ENCODE results near the gene OTX1.

DNA sequence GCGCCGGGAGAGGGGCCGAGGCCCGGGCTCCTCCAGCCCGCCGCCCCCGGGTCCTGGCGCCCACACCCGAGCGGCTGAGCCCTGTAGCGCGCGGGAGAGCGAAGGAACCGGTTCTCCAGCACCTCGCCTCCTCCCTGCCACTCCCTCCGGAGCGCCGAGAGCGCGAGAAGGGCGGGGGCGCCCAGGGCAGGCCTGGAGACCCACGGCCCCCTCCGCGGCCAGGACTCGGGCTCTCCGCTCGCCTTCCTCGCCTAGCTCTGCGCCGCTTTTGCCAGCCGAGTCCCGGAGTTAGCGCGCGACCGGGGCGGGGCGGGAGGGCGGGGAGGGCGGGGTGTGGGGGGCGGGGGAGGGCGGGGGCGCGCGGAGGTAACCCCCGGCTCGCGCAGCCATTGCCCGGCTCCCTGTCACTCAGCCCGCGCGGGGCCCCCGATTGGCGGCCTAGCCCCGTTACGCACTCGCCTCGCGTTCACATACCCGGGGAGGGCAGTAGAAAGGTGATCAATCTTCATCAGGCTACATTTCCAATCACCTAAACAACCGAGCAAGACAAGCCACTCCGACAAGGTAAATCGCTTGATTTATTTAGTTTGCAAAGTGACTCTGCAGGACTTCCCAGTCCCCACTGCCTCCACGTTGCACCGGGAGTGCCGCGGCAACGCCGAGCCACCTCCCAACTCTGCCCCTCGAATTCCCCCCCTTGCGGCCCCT lies at the start of gene OTX1:
- no peak for TF ChIP-seq FOXK1 (CRISPR knock-in tag; IDR thresholded peaks at IDR 0.05)
- TF ChIP-seq ETV6 (CRISPR knock-in tag; IDR thresholded peaks at IDR 0.05) = no peak
- TF ChIP-seq, protein P1, sequence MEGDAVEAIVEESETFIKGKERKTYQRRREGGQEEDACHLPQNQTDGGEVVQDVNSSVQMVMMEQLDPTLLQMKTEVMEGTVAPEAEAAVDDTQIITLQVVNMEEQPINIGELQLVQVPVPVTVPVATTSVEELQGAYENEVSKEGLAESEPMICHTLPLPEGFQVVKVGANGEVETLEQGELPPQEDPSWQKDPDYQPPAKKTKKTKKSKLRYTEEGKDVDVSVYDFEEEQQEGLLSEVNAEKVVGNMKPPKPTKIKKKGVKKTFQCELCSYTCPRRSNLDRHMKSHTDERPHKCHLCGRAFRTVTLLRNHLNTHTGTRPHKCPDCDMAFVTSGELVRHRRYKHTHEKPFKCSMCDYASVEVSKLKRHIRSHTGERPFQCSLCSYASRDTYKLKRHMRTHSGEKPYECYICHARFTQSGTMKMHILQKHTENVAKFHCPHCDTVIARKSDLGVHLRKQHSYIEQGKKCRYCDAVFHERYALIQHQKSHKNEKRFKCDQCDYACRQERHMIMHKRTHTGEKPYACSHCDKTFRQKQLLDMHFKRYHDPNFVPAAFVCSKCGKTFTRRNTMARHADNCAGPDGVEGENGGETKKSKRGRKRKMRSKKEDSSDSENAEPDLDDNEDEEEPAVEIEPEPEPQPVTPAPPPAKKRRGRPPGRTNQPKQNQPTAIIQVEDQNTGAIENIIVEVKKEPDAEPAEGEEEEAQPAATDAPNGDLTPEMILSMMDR (IDR thresholded peaks at IDR 0.05) = no peak
- TF ChIP-seq GTF2I (CRISPR knock-in tag; conservative IDR thresholded peaks at IDR 0.05) = no peak
- no peak for TF ChIP-seq TP53 (CRISPR knock-in tag; IDR thresholded peaks at IDR 0.05)
- no peak for TF ChIP-seq ZNF121 (CRISPR knock-in tag; IDR thresholded peaks at IDR 0.05)
- no peak for TF ChIP-seq CREM (CRISPR knock-in tag; IDR thresholded peaks at IDR 0.05)
- TF ChIP-seq, protein P2, sequence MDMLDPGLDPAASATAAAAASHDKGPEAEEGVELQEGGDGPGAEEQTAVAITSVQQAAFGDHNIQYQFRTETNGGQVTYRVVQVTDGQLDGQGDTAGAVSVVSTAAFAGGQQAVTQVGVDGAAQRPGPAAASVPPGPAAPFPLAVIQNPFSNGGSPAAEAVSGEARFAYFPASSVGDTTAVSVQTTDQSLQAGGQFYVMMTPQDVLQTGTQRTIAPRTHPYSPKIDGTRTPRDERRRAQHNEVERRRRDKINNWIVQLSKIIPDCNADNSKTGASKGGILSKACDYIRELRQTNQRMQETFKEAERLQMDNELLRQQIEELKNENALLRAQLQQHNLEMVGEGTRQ (CRISPR knock-in tag; IDR thresholded peaks at IDR 0.05) = no peak
- TF ChIP-seq, protein P3, sequence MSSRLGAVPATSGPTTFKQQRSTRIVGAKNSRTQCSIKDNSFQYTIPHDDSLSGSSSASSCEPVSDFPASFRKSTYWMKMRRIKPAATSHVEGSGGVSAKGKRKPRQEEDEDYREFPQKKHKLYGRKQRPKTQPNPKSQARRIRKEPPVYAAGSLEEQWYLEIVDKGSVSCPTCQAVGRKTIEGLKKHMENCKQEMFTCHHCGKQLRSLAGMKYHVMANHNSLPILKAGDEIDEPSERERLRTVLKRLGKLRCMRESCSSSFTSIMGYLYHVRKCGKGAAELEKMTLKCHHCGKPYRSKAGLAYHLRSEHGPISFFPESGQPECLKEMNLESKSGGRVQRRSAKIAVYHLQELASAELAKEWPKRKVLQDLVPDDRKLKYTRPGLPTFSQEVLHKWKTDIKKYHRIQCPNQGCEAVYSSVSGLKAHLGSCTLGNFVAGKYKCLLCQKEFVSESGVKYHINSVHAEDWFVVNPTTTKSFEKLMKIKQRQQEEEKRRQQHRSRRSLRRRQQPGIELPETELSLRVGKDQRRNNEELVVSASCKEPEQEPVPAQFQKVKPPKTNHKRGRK (CRISPR knock-in tag; IDR thresholded peaks at IDR 0.05; ENCODE audit: borderline replicate concordance) = no peak
- TF ChIP-seq, protein P4, sequence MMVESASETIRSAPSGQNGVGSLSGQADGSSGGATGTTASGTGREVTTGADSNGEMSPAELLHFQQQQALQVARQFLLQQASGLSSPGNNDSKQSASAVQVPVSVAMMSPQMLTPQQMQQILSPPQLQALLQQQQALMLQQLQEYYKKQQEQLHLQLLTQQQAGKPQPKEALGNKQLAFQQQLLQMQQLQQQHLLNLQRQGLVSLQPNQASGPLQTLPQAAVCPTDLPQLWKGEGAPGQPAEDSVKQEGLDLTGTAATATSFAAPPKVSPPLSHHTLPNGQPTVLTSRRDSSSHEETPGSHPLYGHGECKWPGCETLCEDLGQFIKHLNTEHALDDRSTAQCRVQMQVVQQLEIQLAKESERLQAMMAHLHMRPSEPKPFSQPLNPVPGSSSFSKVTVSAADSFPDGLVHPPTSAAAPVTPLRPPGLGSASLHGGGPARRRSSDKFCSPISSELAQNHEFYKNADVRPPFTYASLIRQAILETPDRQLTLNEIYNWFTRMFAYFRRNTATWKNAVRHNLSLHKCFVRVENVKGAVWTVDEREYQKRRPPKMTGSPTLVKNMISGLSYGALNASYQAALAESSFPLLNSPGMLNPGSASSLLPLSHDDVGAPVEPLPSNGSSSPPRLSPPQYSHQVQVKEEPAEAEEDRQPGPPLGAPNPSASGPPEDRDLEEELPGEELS (CRISPR knock-in tag; IDR thresholded peaks at IDR 0.05) = 0 out of 2 replicates have a peak, but pooled peaks have one; percentile 2
- TF ChIP-seq RELA (CRISPR knock-in tag; IDR thresholded peaks at IDR 0.05; ENCODE audit: borderline replicate concordance) = no peak
- no peak for TF ChIP-seq CREB1 (CRISPR knock-in tag; IDR thresholded peaks at IDR 0.05)
- TF ChIP-seq JUN (CRISPR knock-in tag; IDR thresholded peaks at IDR 0.05) = no peak
- TF ChIP-seq CBFB (CRISPR knock-in tag; IDR thresholded peaks at IDR 0.05; ENCODE audit: low read depth) = no peak

Measured in WTC11 (cell line).